Measurements from ENCODE around the gene C5AR2. TPM values are rescaled to one million over a fixed set of nuclear protein-coding genes. Genes with fewer than 3 reads are reported as not detected.

The C5AR2 gene
- polyA plus RNA-seq, 1 donor from 2014 or later: not detected

DNA sequence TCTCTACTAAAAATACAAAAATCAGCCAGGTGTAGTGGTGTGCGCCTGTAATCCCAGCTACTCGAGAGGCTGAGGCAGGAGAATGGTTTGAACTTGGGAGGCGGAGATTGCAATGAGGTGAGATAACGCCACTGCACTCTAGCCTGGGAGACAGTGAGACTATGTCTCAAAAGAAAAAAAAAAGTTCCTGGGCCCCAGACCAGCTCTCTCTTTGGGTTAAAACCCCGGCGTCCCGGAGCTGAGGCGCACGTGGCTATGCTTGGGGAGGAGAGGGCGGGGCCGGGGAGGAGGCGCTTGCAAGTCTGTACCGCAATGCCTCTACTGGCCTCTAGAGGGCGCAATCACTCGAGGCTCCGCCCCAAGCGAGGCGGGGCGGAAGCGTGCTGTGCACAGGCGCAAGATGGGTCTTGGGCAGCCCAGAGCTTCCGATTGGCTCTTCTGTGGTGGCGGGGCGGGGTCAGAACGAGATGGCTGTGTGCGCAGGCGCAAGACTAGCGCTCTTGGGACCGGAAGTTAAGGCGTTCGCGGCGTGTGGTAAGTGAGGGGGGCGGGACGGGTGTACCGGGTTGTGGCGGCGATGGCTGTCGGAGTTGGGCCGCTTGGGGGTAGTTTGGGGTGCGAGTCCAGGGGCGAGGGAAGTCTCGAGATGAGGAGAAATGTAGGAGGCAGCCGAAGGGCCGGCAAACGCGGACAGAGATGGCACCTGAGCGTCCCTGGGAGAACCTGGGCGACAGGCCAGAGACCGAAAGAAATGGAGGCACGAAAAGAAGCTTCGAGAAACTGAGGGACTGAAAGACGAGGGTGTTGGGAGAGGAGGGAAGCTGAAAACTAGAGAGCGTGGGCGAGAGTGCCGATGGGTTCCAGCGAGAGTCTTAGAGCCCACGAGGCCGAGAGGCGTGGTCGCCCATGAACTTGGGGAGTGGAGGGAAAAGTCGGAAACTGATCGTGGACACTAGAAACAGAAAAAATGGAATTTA is 17.1 kb downstream of the C5AR2 start, which contains the start of gene DHX34:
Gene DHX34 (plus strand): TSS at position 497 of the 977 bp plus-strand sequence. CDS start 3,716 bp downstream, outside the sequence.
- H3K27ac ChIP-seq (ENCODE audit: low read length): peak within 1 kb of the TSS; percentile 54
- H3K27me3 ChIP-seq (ENCODE audit: insufficient read depth, low read depth, low read length): no peaks in the 10 kb centered on the region
- H3F3A ChIP-seq (ENCODE audit: insufficient read depth, low read length, poor library complexity, severe bottlenecking): no peaks in the 10 kb centered on the region
- H2AFZ ChIP-seq (ENCODE audit: low read depth, low read length): peak within 1 kb of the TSS; percentile 54
- H3K9me3 ChIP-seq (ENCODE audit: low read length): no peaks in the 10 kb centered on the region
- H4K20me1 ChIP-seq (ENCODE audit: insufficient read depth): no peaks in the 10 kb centered on the region
- no peaks in the 10 kb centered on the region for H3K9me2 ChIP-seq (ENCODE audit: insufficient read depth, low read length)
- no peaks in the 10 kb centered on the region for H3K36me3 ChIP-seq (ENCODE audit: insufficient read depth, low read length)
- peak within 1 kb of the TSS; percentile 90 for H3K4me2 ChIP-seq (ENCODE audit: low read length)
- TF ChIP-seq EP300 (conservative IDR thresholded peaks at IDR 0.05; ENCODE audit: poor library complexity, severe bottlenecking): no peak
- TF ChIP-seq POLR2AphosphoS5 (IDR thresholded peaks at IDR 0.05): peak; percentile 89
- TF ChIP-seq TAF1 (IDR thresholded peaks at IDR 0.05; ENCODE audit: low read depth): peak; percentile 26
- TF ChIP-seq, protein P1, sequence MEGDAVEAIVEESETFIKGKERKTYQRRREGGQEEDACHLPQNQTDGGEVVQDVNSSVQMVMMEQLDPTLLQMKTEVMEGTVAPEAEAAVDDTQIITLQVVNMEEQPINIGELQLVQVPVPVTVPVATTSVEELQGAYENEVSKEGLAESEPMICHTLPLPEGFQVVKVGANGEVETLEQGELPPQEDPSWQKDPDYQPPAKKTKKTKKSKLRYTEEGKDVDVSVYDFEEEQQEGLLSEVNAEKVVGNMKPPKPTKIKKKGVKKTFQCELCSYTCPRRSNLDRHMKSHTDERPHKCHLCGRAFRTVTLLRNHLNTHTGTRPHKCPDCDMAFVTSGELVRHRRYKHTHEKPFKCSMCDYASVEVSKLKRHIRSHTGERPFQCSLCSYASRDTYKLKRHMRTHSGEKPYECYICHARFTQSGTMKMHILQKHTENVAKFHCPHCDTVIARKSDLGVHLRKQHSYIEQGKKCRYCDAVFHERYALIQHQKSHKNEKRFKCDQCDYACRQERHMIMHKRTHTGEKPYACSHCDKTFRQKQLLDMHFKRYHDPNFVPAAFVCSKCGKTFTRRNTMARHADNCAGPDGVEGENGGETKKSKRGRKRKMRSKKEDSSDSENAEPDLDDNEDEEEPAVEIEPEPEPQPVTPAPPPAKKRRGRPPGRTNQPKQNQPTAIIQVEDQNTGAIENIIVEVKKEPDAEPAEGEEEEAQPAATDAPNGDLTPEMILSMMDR (IDR thresholded peaks at IDR 0.05; ENCODE audit: poor library complexity, severe bottlenecking): peak; percentile 100
- peak; percentile 95 for TF ChIP-seq MXI1 (conservative IDR thresholded peaks at IDR 0.05; ENCODE audit: poor library complexity, severe bottlenecking)
- TF ChIP-seq SMC3 (conservative IDR thresholded peaks at IDR 0.05; ENCODE audit: poor library complexity): peak; percentile 69
- peak; percentile 62 for TF ChIP-seq RAD21 (conservative IDR thresholded peaks at IDR 0.05)
- TF ChIP-seq EZH2 (IDR thresholded peaks at IDR 0.05; ENCODE audit: borderline replicate concordance, insufficient read depth, low read length, poor library complexity, severe bottlenecking): no peak
- TF ChIP-seq, protein P2, sequence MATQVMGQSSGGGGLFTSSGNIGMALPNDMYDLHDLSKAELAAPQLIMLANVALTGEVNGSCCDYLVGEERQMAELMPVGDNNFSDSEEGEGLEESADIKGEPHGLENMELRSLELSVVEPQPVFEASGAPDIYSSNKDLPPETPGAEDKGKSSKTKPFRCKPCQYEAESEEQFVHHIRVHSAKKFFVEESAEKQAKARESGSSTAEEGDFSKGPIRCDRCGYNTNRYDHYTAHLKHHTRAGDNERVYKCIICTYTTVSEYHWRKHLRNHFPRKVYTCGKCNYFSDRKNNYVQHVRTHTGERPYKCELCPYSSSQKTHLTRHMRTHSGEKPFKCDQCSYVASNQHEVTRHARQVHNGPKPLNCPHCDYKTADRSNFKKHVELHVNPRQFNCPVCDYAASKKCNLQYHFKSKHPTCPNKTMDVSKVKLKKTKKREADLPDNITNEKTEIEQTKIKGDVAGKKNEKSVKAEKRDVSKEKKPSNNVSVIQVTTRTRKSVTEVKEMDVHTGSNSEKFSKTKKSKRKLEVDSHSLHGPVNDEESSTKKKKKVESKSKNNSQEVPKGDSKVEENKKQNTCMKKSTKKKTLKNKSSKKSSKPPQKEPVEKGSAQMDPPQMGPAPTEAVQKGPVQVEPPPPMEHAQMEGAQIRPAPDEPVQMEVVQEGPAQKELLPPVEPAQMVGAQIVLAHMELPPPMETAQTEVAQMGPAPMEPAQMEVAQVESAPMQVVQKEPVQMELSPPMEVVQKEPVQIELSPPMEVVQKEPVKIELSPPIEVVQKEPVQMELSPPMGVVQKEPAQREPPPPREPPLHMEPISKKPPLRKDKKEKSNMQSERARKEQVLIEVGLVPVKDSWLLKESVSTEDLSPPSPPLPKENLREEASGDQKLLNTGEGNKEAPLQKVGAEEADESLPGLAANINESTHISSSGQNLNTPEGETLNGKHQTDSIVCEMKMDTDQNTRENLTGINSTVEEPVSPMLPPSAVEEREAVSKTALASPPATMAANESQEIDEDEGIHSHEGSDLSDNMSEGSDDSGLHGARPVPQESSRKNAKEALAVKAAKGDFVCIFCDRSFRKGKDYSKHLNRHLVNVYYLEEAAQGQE (IDR thresholded peaks at IDR 0.05; ENCODE audit: borderline replicate concordance): peak; percentile 22
- peak within 1 kb of the TSS; percentile 67 for H3K9ac ChIP-seq (ENCODE audit: low read length)
- peak within 1 kb of the TSS; percentile 81 for H3K4me3 ChIP-seq (ENCODE audit: low read length)
- peaks cover 12% of the 10 kb centered on the region for H3K79me2 ChIP-seq (replicated peaks; ENCODE audit: insufficient read depth, low read length)

DNA sequence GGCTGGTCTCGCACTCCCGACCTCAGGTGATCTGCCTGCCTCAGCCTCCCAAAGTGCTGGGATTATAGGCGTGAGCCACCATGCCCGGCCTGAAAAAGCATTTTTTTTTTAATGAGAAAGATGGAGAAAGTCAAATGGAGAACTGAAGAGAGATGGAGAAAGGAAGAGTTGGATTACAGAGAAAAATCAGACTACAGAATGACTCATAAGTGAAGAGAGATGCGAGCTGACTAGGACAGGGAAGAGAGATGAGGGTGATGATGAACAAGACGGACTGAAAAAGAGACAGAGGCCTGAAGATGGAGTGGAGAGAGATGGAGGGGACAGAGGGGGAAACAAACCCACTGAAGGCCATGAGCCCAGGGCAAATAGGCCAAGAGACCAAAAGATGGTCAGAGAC is 18.7 kb downstream of the C5AR2 start:
- H3K36me3 ChIP-seq (ENCODE audit: insufficient read depth, low read length): no peaks in the 10 kb centered on the region
- H4K20me1 ChIP-seq (ENCODE audit: insufficient read depth): no peaks in the 10 kb centered on the region
- H3K9me3 ChIP-seq (ENCODE audit: low read length): no peaks in the 10 kb centered on the region
- H2AFZ ChIP-seq (ENCODE audit: low read depth, low read length): no peak overlapping the region
- no peaks in the 10 kb centered on the region for H3K27me3 ChIP-seq (ENCODE audit: insufficient read depth, low read depth, low read length)
- peak overlapping the region; percentile 31 for H3K4me3 ChIP-seq (ENCODE audit: low read length)
- no peaks in the 10 kb centered on the region for H3K9me2 ChIP-seq (ENCODE audit: insufficient read depth, low read length)
- H3K27ac ChIP-seq (ENCODE audit: low read length): no peak overlapping the region
- no peak overlapping the region for H3K9ac ChIP-seq (ENCODE audit: low read length)
- H3K79me2 ChIP-seq (replicated peaks; ENCODE audit: insufficient read depth, low read length): peaks cover 12% of the 10 kb centered on the region
- TF ChIP-seq SMC3 (conservative IDR thresholded peaks at IDR 0.05; ENCODE audit: poor library complexity) (no peak), EZH2 (IDR thresholded peaks at IDR 0.05; ENCODE audit: borderline replicate concordance, insufficient read depth, low read length, poor library complexity, severe bottlenecking) (no peak), TAF1 (IDR thresholded peaks at IDR 0.05; ENCODE audit: low read depth) (no peak), POLR2AphosphoS5 (IDR thresholded peaks at IDR 0.05) (no peak), MXI1 (conservative IDR thresholded peaks at IDR 0.05; ENCODE audit: poor library complexity, severe bottlenecking) (no peak), RAD21 (conservative IDR thresholded peaks at IDR 0.05) (no peak)
- TF ChIP-seq, protein P1 (IDR thresholded peaks at IDR 0.05; ENCODE audit: poor library complexity, severe bottlenecking): no peak
- no peaks in the 10 kb centered on the region for H3F3A ChIP-seq (ENCODE audit: insufficient read depth, low read length, poor library complexity, severe bottlenecking)
- no peak overlapping the region for H3K4me2 ChIP-seq (ENCODE audit: low read length)
